Uterus (tissue), 4 donors: Measurements from ENCODE around the gene CCDC57. TPM values are rescaled to one million over a fixed set of nuclear protein-coding genes. Genes with fewer than 3 reads are reported as not detected.
"Not testable (repeated sequence)": the region's sequence is repeated elsewhere in the genome, so short reads cannot be mapped to it uniquely, and the experiment has no call there.

Experiments
- DNase-seq, 2 donors: peaks; one replicate each; pipeline ENCODE4 v3.0.0-alpha.2; 2019 to 2020
- H3K27ac ChIP-seq, 2 donors: fragments of 200-600 bp; sonication (generic); 1 replicate in 1 of 2; 2 replicates in 1 of 2; pipeline ENCODE4 v1.5.1; 2016 to 2018
- H3K27me3 ChIP-seq, 2 donors: fragments of 200-600 bp; sonication (generic); one replicate each; pipeline ENCODE4 v1.5.1; 2018 to 2019; ENCODE audit warnings: control low read depth in 1 of 2
- H3K36me3 ChIP-seq, 2 donors: fragments of 200-600 bp; sonication (generic); one replicate each; pipeline ENCODE4 v1.5.1; 2019; ENCODE audit warnings: control low read depth in 1 of 2
- H3K4me1 ChIP-seq, 2 donors: fragments of 200-600 bp; sonication (generic); one replicate each; pipeline ENCODE4 v1.5.1; 2018 to 2019; ENCODE audit warnings: control low read depth in 1 of 2
- H3K4me3 ChIP-seq, 2 donors: fragments of 200-600 bp; sonication (generic); 1 replicate in 1 of 2; 2 replicates in 1 of 2; pipeline ENCODE4 v1.5.1; 2018 to 2019; ENCODE audit warnings: mild to moderate bottlenecking in 1 of 2
- H3K9me3 ChIP-seq, 2 donors: fragments of 200-600 bp; sonication (generic); one replicate each; pipeline ENCODE4 v1.5.1; 2019; ENCODE audit warnings: control low read depth in 1 of 2
- POLR2A ChIP-seq, 2 donors: fragments of 450-650 bp; IDR thresholded peaks; one replicate each; pipeline ENCODE4 v1.6.1; 2016; ENCODE audit warnings: antibody characterized with exemption in 2 of 2, mild to moderate bottlenecking in 1 of 2, moderate library complexity in 1 of 2
- intact Hi-C: fragments of 100-400 bp; cut with DNase I; formaldehyde crosslinking; loops from one replicate; pipeline ENCODE4 v1.15.1; 2023; ENCODE audit warnings: low total_unique reads
- total RNA-seq, 4 donors: library from RNA; depleted of rRNA in 3 of 4; stranded (reverse); fragments of >200 nt in 3 of 4; gene quantifications; one replicate each; pipeline versions ENCODE4 v1.1.0 to v1.2.4, GENCODE V29; 2014 to 2023
- TF ChIP-seq, protein P1 (sequence below), 4 experiments: fragments of 200-600 bp in 2 of 4; fragments of 450-650 bp in 2 of 4; sonication (generic) in 2 of 4; IDR thresholded peaks; one replicate each; pipeline ENCODE4 v1.5.1; 2016 to 2019; ENCODE audit warnings: antibody characterized with exemption in 4 of 4, mild to moderate bottlenecking in 2 of 4, moderate library complexity in 1 of 4
- donor health status: DM: yes; HTN: yes; CAD: no.

The CCDC57 gene
- total RNA-seq, 4 donors from 2014 or later = 4.4 to 88.2 (median 17.6) TPM

DNA sequence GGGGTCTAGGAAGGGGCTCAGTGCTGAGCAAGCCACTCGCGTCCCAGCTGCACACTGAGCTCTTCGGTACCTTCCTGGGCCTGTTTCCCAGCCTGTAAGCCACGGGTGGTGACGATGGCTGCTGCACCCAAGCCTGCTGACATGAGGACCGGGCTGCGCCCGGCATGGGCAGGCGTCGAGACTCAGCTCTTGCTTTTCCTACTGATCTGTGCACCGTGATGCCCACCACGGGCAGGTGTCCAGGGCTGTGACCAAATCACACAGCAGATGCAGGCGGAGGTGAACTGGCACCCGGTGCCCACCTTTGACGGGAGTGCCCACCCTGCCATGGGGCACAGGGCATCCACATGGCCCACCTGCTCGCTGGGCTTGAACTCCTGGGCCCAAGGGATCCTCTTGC lies 17.9 kb downstream of the CCDC57 start:
- no peaks in the 10 kb centered on the region for H3K9me3 ChIP-seq
- intact Hi-C loops = no loop called here
- H3K4me3 ChIP-seq = no peak overlapping the region
- no peaks in the 10 kb centered on the region for H3K36me3 ChIP-seq
- TF ChIP-seq, protein P1, sequence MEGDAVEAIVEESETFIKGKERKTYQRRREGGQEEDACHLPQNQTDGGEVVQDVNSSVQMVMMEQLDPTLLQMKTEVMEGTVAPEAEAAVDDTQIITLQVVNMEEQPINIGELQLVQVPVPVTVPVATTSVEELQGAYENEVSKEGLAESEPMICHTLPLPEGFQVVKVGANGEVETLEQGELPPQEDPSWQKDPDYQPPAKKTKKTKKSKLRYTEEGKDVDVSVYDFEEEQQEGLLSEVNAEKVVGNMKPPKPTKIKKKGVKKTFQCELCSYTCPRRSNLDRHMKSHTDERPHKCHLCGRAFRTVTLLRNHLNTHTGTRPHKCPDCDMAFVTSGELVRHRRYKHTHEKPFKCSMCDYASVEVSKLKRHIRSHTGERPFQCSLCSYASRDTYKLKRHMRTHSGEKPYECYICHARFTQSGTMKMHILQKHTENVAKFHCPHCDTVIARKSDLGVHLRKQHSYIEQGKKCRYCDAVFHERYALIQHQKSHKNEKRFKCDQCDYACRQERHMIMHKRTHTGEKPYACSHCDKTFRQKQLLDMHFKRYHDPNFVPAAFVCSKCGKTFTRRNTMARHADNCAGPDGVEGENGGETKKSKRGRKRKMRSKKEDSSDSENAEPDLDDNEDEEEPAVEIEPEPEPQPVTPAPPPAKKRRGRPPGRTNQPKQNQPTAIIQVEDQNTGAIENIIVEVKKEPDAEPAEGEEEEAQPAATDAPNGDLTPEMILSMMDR (IDR thresholded peaks at IDR 0.05) = no peak
- DNase-seq = no peak
- no peaks in the 10 kb centered on the region for H3K4me1 ChIP-seq
- H3K27me3 ChIP-seq = no peaks in the 10 kb centered on the region
- H3K27ac ChIP-seq = no peak overlapping the region

DNA sequence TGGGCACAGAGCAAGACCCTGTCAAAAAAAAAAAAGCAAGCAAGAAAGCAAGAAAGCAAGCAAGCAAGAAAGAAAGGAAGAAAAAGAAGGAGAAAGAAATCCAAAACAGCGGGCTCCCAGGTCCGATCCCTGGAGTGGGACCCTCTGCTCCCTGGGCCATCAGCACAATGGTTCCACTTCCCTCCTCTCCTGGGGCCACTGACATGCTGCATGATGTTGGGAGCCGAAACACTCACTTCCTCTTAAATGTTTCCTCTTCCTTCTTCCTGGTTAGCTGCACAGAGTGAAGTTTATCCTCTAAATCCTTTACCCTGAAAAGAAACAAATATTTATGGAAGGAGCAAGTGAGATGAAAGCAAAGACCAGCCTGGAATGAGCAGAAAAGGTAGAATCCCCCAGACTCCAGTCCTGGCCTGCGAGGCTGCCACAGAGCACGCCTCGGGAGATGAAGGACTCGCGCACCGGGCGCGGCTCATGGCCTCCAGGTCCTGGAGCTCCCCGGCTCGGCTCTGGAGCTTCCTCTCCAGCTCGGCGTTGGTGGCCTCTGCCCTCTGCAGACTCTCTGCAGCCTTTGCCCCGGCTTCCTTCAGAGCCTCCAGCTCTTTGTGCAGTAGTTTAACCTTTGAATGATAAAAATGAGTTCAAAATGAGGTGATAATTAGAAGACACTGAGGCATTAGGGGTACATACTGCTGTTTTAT lies 19.0 kb downstream of the CCDC57 start:
- Histone ChIP-seq H3K27me3 (no peaks in the 10 kb centered on the region), H3K27ac (no peak overlapping the region), H3K36me3 (no peaks in the 10 kb centered on the region), H3K4me3 (no peak overlapping the region), H3K9me3 (no peaks in the 10 kb centered on the region), H3K4me1 (no peaks in the 10 kb centered on the region)
- DNase-seq = no peak
- intact Hi-C loops = no loop called here
- TF ChIP-seq POLR2A (IDR thresholded peaks at IDR 0.05) = no peak
- TF ChIP-seq, protein P1 (IDR thresholded peaks at IDR 0.05) = no peak

DNA sequence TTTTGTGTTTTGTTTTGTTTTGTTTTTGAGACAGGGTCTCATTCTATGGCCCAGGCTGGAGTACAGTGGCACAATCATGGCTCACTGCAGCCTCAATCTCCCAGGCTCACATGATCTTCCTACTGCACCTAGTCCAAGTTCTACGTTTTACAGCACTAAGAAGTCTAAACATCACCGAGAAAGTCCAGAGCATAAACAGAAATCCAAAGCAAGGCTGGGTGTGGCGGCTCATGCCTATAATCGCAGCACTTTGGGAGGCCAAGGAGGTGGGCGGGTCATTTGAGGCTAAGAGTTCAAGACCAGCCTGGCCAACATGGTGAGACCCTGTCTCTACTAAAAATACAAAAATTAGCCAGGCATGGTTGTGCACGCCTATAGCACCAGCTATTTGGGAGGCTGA lies 19.6 kb downstream of the CCDC57 start:
- H3K9me3 ChIP-seq, H3K27me3 ChIP-seq, H3K4me1 ChIP-seq, H3K4me3 ChIP-seq, H3K36me3 ChIP-seq, DNase-seq, intact Hi-C loops, H3K27ac ChIP-seq: not testable (repeated sequence)

DNA sequence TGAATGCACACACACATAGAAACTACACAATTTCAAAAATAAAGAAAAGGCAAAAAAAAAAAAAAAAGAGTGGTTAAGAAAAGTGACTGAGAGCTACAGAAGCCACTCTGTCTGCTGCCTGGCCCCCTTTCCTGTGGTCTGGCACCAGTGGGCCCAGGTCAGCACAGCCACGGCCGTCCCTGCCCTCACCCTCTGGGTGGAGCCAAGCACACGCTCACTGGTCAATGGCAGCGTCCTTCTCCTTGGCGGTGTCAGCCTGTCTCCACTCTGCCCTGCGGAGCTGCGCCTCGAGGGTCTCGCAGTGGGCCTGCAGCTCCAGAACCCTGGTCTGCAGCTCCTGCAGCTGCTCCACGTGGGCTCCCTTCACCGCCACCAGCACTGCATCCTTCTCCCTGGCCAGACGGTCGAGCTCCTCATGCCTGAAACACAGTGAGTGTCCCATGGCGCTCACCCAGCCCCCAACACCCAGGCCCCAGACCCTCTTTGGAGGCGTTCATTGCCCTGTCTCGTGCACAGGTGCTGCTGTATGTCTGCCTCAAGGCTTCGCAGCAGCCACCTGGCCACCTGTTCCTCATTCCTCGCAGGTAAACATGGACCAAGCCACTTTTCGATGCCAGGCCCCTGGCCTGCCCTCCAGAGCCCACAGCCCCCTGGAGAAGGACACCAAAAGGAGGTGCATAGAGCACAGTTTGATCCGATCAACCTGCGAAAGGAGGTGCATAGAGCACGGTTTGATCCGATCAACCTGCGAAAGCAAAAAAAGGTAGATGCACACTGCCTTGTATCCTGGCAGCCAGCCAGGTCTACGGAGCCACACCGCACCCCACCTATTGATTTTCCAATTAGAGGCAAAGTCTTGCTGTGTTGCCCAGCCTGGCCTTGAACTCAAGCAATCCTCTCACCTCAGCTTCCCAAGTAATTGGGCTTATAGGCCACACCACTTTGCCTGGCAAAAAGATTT lies 24.4 kb downstream of the CCDC57 start:
- Histone ChIP-seq H3K4me1 (no peaks in the 10 kb centered on the region), H3K4me3 (no peak overlapping the region), H3K9me3 (no peaks in the 10 kb centered on the region), H3K27me3 (no peaks in the 10 kb centered on the region), H3K36me3 (no peaks in the 10 kb centered on the region), H3K27ac (no peak overlapping the region)
- intact Hi-C loops = no loop called here
- TF ChIP-seq POLR2A (IDR thresholded peaks at IDR 0.05) = no peak
- TF ChIP-seq, protein P1 (IDR thresholded peaks at IDR 0.05) = no peak
- no peak for DNase-seq

DNA sequence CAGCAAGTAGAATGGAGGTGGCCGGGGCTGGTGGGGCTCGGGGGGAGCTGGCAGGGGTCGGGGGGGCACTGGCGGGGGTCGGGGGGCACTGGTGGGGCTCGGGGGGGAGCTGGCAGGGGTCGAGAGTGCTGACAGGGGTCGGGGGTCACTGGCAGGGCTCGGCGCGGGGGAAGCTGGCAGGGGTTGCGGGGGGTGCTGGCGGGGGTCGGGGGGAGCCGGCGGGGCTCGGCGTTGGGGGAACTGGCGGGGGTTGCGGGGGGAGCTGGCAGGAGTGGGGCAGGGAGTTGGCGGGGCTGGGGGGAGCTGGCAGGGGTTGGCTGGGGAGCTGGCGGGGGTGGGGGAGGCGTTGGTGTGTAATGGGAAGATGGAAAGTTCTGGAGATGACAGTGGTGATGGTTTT lies 25.1 kb downstream of the CCDC57 start:
- no peak for TF ChIP-seq POLR2A (IDR thresholded peaks at IDR 0.05)
- TF ChIP-seq, protein P1 (IDR thresholded peaks at IDR 0.05) = no peak
- Histone ChIP-seq H3K9me3 (no peaks in the 10 kb centered on the region), H3K27ac (no peak overlapping the region), H3K4me3 (no peak overlapping the region), H3K36me3 (no peaks in the 10 kb centered on the region), H3K27me3 (no peaks in the 10 kb centered on the region), H3K4me1 (no peaks in the 10 kb centered on the region)
- intact Hi-C loops = no loop called here
- no peak for DNase-seq
